Endothelial cell (in vitro differentiated cells): Measurements from ENCODE around the gene LPP. TPM values are rescaled to one million over a fixed set of nuclear protein-coding genes. Genes with fewer than 3 reads are reported as not detected.

ENCODE experiments used
- DNase-seq: peaks from one replicate; pipeline ENCODE4 v3.0.0; 2021; ENCODE audit warnings: low spot score
- H3K27ac Mint-ChIP-seq: one replicate; pipeline ENCODE4 v1.8.0; 2021; ENCODE audit warnings: mixed read lengths, inconsistent platforms; ENCODE audit not compliant: unreplicated experiment
- H3K27me3 Mint-ChIP-seq: one replicate; pipeline ENCODE4 v1.8.0; 2021; ENCODE audit warnings: mild to moderate bottlenecking, moderate library complexity, mixed read lengths, inconsistent platforms; ENCODE audit not compliant: unreplicated experiment
- H3K36me3 Mint-ChIP-seq: one replicate; pipeline ENCODE4 v1.8.0; 2021; ENCODE audit warnings: mild to moderate bottlenecking, low read depth, mixed read lengths, inconsistent platforms; ENCODE audit not compliant: unreplicated experiment
- H3K4me1 Mint-ChIP-seq: one replicate; pipeline ENCODE4 v1.8.0; 2021; ENCODE audit warnings: mild to moderate bottlenecking, mixed read lengths, inconsistent platforms; ENCODE audit not compliant: unreplicated experiment
- H3K4me3 Mint-ChIP-seq: one replicate; pipeline ENCODE4 v1.8.0; 2021; ENCODE audit warnings: mild to moderate bottlenecking, mixed read lengths, inconsistent platforms; ENCODE audit not compliant: unreplicated experiment
- H3K9me3 Mint-ChIP-seq: one replicate; pipeline ENCODE4 v1.8.0; 2021; ENCODE audit warnings: mixed read lengths, inconsistent platforms; ENCODE audit not compliant: unreplicated experiment
- CTCF ChIP-seq: fragments of 200-600 bp; sonication (generic); IDR thresholded peaks from one replicate; pipeline ENCODE4 v1.5.0; 2021; ENCODE audit warnings: antibody characterized with exemption; ENCODE audit not compliant: unreplicated experiment
- total RNA-seq: library from RNA; stranded (reverse); fragmentation: NEBNext Ultra II Directional; extraction: Animal tissue kit (Norgen Biotek cat#: 25700); gene quantifications from one replicate; pipeline ENCODE4 v1.2.1, GENCODE V29; 2021; ENCODE audit not compliant: unreplicated experiment

LPP gene
- total RNA-seq, 1 donor from 2014 or later = 181 TPM

- Mint-ChIP-seq H3K27ac (no peak overlapping the region), H3K4me1 (peaks cover 15% of the 10 kb centered on the region), H3K36me3 (no peaks in the 10 kb centered on the region), H3K27me3 (no peaks in the 10 kb centered on the region), H3K9me3 (no peaks in the 10 kb centered on the region), H3K4me3 (no peak overlapping the region)
- TF ChIP-seq CTCF = no peak
- DNase-seq = no peak
Measured at GRCh38 chr3:188559856-188560255, 405.9 kb downstream of the LPP start.

- Mint-ChIP-seq H3K4me1 (peaks cover 15% of the 10 kb centered on the region), H3K36me3 (no peaks in the 10 kb centered on the region), H3K27me3 (no peaks in the 10 kb centered on the region), H3K9me3 (no peaks in the 10 kb centered on the region), H3K27ac (no peak overlapping the region), H3K4me3 (no peak overlapping the region)
- DNase-seq = no peak
- TF ChIP-seq CTCF = no peak
Measured at GRCh38 chr3:188562144-188562543, 408.2 kb downstream of the LPP start.

- Mint-ChIP-seq H3K9me3 (no peaks in the 10 kb centered on the region), H3K27me3 (no peaks in the 10 kb centered on the region), H3K36me3 (no peaks in the 10 kb centered on the region), H3K4me1 (peaks cover 11% of the 10 kb centered on the region), H3K27ac (no peak overlapping the region), H3K4me3 (no peak overlapping the region)
- no peak for DNase-seq
- TF ChIP-seq CTCF = no peak
Measured at GRCh38 chr3:188567478-188568195, 413.7 kb downstream of the LPP start.

GRCh38 chr3:188568736-188569135, 414.8 kb downstream of the LPP start:
- no peak for DNase-seq
- no peaks in the 10 kb centered on the region for H3K36me3 Mint-ChIP-seq
- TF ChIP-seq CTCF = no peak
- no peak overlapping the region for H3K27ac Mint-ChIP-seq
- no peaks in the 10 kb centered on the region for H3K27me3 Mint-ChIP-seq
- no peaks in the 10 kb centered on the region for H3K9me3 Mint-ChIP-seq
- peaks cover 15% of the 10 kb centered on the region for H3K4me1 Mint-ChIP-seq
- H3K4me3 Mint-ChIP-seq = no peak overlapping the region

GRCh38 chr3:188571531-188572095, 417.7 kb downstream of the LPP start:
- Mint-ChIP-seq H3K27ac (no peak overlapping the region), H3K9me3 (no peaks in the 10 kb centered on the region), H3K36me3 (no peaks in the 10 kb centered on the region), H3K4me1 (peaks cover 15% of the 10 kb centered on the region), H3K27me3 (no peaks in the 10 kb centered on the region), H3K4me3 (no peak overlapping the region)
- no peak for TF ChIP-seq CTCF
- DNase-seq = no peak
